ENCODE measurements around the gene IPPK.

Gene IPPK

DNA sequence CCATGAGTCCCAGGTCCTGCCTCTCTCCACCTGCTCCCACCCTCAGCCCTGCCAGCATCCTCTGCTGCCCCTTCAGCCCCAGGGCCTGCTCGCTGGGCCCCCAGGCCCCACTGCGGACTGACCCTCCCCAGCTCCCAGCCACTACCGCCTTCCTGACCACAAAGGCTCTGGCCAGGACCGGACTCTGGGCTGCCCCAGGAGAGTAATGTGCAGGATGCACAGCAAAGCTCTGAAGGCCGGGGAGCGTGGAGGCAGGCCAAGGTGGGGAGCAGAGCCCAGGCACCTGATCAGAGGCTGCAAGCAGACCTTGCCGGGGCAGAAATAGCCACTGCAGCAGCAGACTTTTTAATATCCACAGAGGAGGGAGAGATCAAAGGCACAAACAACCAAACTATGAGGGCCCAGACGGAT, 27.9 kb downstream of the IPPK start:
- DNase-seq (ENCODE audit: low read depth): no peak
- in situ Hi-C loops (cut with HindIII; ENCODE audit: low sequenced_read_pairs): no loop called here
- no peak for TF ChIP-seq CTCF (IDR thresholded peaks at IDR 0.05; ENCODE audit: low read depth, low read length, missing control alignments)
- no peak overlapping the region for H3K4me3 ChIP-seq (ENCODE audit: low read depth, low read length)

- DNase-seq (ENCODE audit: low read depth): no peak
- in situ Hi-C loops (cut with HindIII; ENCODE audit: low sequenced_read_pairs): no loop called here
- H3K4me3 ChIP-seq (ENCODE audit: low read depth, low read length): no peak overlapping the region
- TF ChIP-seq CTCF (IDR thresholded peaks at IDR 0.05; ENCODE audit: low read depth, low read length, missing control alignments): no peak
These were observed 28.7 kb downstream of the IPPK start for GRCh38 chr9:92641092-92641809.

DNA sequence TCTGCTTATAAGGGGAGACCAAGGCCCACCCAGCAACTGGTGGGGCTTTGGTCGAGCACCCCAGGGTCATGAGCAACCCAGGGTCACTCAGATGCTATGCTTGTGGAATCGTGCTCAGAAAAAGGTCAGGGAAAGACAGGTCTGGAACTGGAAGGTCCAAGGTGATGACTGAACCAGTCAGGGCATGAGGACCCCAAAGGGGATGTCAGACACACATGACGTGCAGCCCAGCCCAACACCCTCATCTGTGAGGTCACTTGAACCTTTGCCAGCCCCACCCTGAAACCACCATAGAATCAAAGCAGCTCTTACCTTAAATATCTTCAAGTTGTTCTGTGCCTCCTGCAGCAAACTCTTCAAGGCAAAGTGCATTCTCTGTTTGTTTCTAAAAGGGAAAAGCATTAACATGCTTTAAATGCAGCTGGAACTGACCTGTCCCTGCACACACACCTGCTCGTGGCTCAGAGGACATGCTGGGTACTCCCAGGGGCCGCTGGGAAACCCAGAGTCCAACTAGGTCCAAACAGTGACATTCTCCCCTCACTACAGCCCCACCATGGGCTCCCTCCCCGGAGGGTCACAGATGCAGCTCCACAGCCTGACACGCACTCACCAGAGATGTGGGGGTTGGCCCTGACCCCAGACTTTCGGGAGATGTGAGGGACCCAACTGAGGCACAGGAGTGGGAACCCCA, 29.4 kb downstream of the IPPK start:
- in situ Hi-C loops (cut with HindIII; ENCODE audit: low sequenced_read_pairs): no loop called here

DNA sequence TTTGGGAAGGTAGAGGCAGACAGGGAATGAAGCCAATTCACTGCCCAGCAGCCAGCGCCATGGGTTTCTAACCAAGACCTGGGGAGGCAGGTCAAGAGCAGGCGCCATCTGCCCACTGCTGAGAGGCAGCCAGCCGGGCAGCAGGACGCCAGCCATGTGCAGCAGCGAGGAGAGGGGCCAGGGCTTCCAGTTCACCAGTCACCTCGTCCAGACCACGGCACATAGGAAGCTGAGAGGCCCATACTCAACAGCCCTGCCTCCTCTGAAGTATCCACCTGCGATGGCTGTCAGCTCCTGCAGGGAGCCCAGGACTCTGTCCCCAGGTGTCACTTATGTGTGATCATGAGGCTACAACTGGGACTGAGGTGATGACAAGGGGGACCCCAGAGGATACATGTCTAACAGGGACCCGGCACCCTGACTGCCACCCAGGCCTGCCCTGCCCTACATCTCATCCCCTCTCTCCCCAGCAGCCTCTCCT, 30.1 kb downstream of the IPPK start:
- DNase-seq (ENCODE audit: low read depth): no peak
- no peak for TF ChIP-seq CTCF (IDR thresholded peaks at IDR 0.05; ENCODE audit: low read depth, low read length, missing control alignments)

More for the DNA sequence above, 29.4 kb downstream of the IPPK start:
- DNase-seq (ENCODE audit: low read depth): no peak
- no peak for TF ChIP-seq CTCF (IDR thresholded peaks at IDR 0.05; ENCODE audit: low read depth, low read length, missing control alignments)
- H3K4me3 ChIP-seq (ENCODE audit: low read depth, low read length): no peak overlapping the region

GRCh38 chr9:92639124-92639523, 30.8 kb downstream of the IPPK start:
- in situ Hi-C loops (cut with HindIII; ENCODE audit: low sequenced_read_pairs): no loop called here
- DNase-seq (ENCODE audit: low read depth): no peak
- TF ChIP-seq CTCF (IDR thresholded peaks at IDR 0.05; ENCODE audit: low read depth, low read length, missing control alignments): no peak
- no peak overlapping the region for H3K4me3 ChIP-seq (ENCODE audit: low read depth, low read length)

More for the DNA sequence above, 30.1 kb downstream of the IPPK start:
- in situ Hi-C loops (cut with HindIII; ENCODE audit: low sequenced_read_pairs): no loop called here
- no peak overlapping the region for H3K4me3 ChIP-seq (ENCODE audit: low read depth, low read length)

DNA sequence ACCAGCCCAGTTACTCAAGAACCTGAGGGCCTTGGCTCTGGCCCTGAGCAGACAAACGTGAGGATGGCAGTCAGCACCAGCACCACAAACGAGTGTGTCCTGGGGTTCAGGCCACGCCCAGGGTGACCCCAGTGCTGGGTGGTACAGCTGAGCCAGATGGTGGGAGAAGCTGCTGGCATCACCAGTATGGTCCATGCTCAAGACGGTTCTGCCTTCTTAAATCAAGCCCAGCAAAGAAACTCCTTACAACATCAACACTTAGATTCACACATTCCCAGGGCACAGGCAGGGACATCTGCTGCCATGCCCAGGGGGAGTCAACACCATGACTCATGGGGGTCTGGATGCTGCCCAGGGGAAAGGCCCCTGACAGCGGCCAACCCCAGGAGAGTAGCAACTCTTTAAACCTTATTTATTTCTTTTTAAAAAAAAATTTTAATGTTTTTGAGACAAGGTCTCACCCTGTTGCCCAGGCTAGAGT, 31.3 kb downstream of the IPPK start:
- H3K4me3 ChIP-seq (ENCODE audit: low read depth, low read length): no peak overlapping the region
- in situ Hi-C loops (cut with HindIII; ENCODE audit: low sequenced_read_pairs): no loop called here
- TF ChIP-seq CTCF (IDR thresholded peaks at IDR 0.05; ENCODE audit: low read depth, low read length, missing control alignments): no peak
- no peak for DNase-seq (ENCODE audit: low read depth)

Measured in astrocyte of the cerebellum (primary cell).